GM23338 (cell line): ENCODE data around the gene UBE2L6. TPM values are rescaled to one million over a fixed set of nuclear protein-coding genes. Genes with fewer than 3 reads are reported as not detected.

Source experiments
- ATAC-seq: fragments of 200-7000 bp; cut with Tn5 transposase; 3 replicates; pipeline ENCODE4 v1.9.1; 2020
- DNase-seq: peaks from one replicate; pipeline ENCODE4 v3.0.0-alpha.2; 2015; ENCODE audit warnings: low spot score
- H2AFZ ChIP-seq: fragments of 200-600 bp; sonication (generic); 2 replicates; pipeline ENCODE4 v1.8.0; 2016; ENCODE audit warnings: antibody characterized with exemption, mild to moderate bottlenecking, moderate library complexity
- H3F3A ChIP-seq: fragments of 200-600 bp; sonication (generic); replicated peaks from 2 replicates; pipeline ENCODE4 v1.8.0; 2017; ENCODE audit warnings: antibody characterized with exemption, mixed run types, low read depth
- H3K27ac ChIP-seq: fragments of 200-600 bp; sonication (generic); 2 replicates; pipeline ENCODE4 v1.6.1; 2016; ENCODE audit warnings: low read depth
- H3K27me3 ChIP-seq: fragments of 200-600 bp; sonication (generic); 2 replicates; pipeline ENCODE4 v1.8.0; 2016; ENCODE audit warnings: mild to moderate bottlenecking, mixed run types, moderate library complexity; ENCODE audit not compliant: insufficient read depth
- H3K36me3 ChIP-seq: fragments of 200-600 bp; sonication (generic); 2 replicates; pipeline ENCODE4 v1.8.0; 2016; ENCODE audit warnings: mild to moderate bottlenecking; ENCODE audit not compliant: insufficient read depth
- H3K4me1 ChIP-seq: fragments of 200-600 bp; sonication (generic); 2 replicates; pipeline ENCODE4 v1.8.0; 2016; ENCODE audit warnings: mild to moderate bottlenecking, moderate library complexity; ENCODE audit not compliant: insufficient read depth
- H3K4me2 ChIP-seq: fragments of 200-600 bp; sonication (generic); 2 replicates; pipeline ENCODE4 v1.7.1; 2017; ENCODE audit warnings: mixed run types
- H3K4me3 ChIP-seq: fragments of 200-600 bp; sonication (generic); 2 replicates; pipeline ENCODE4 v1.6.1; 2016; ENCODE audit warnings: mixed run types
- H3K79me2 ChIP-seq: fragments of 200-600 bp; sonication (generic); replicated peaks from 2 replicates; pipeline ENCODE4 v1.8.0; 2017; ENCODE audit warnings: mild to moderate bottlenecking; ENCODE audit not compliant: insufficient read depth
- H3K9me2 ChIP-seq: fragments of 200-600 bp; sonication (generic); 2 replicates; pipeline ENCODE4 v1.8.0; 2017; ENCODE audit not compliant: insufficient read depth
- H4K20me1 ChIP-seq: fragments of 200-600 bp; sonication (generic); replicated peaks from 2 replicates; pipeline ENCODE4 v1.8.0; 2017; ENCODE audit warnings: mild to moderate bottlenecking; ENCODE audit not compliant: insufficient read depth
- H3K27ac Mint-ChIP-seq: 2 replicates; pipeline ENCODE4 v1.8.0; 2020; ENCODE audit warnings: inconsistent platforms, mild to moderate bottlenecking, moderate library complexity, mixed read lengths
- H3K27me3 Mint-ChIP-seq: 3 replicates; pipeline ENCODE4 v1.8.0; 2022; ENCODE audit warnings: low read depth, mild to moderate bottlenecking, moderate library complexity, mixed read lengths, inconsistent platforms; ENCODE audit not compliant: insufficient read depth, poor library complexity
- H3K36me3 Mint-ChIP-seq: 3 replicates; pipeline ENCODE4 v1.8.0; 2021; ENCODE audit warnings: low read depth, mild to moderate bottlenecking, inconsistent platforms, moderate library complexity, mixed read lengths
- H3K4me1 Mint-ChIP-seq: 3 replicates; pipeline ENCODE4 v1.8.0; 2020; ENCODE audit warnings: mild to moderate bottlenecking, inconsistent platforms, mixed read lengths
- H3K4me3 Mint-ChIP-seq: 3 replicates; pipeline ENCODE4 v1.8.0; 2021; ENCODE audit warnings: moderate library complexity, mild to moderate bottlenecking, inconsistent platforms, mixed read lengths
- H3K9me3 Mint-ChIP-seq: 3 replicates; pipeline ENCODE4 v1.8.0; 2020; ENCODE audit warnings: moderate library complexity, mild to moderate bottlenecking, inconsistent platforms, mixed read lengths
- CREB1 ChIP-seq: fragments of 250-450 bp; sonication (Bioruptor Pico); IDR thresholded peaks from 2 replicates; pipeline ENCODE4 v1.5.0; 2020; ENCODE audit warnings: low read depth, mild to moderate bottlenecking, moderate library complexity
- CTCF ChIP-seq, 2 experiments: fragments of 200-600 bp in 1 of 2; sonication (generic) in 1 of 2; conservative IDR thresholded peaks; 2 replicates each; pipeline versions ENCODE4 v1.5.1 to v1.6.1; 2016 to 2017; ENCODE audit warnings: antibody characterized with exemption in 2 of 2, low read depth in 2 of 2, mild to moderate bottlenecking in 2 of 2, moderate library complexity in 1 of 2
- EZH2 ChIP-seq: fragments of 200-600 bp; sonication (generic); IDR thresholded peaks from one replicate; pipeline ENCODE4 v1.8.0; 2017; ENCODE audit warnings: antibody characterized with exemption, mild to moderate bottlenecking, low read depth; ENCODE audit not compliant: unreplicated experiment
- EZH2phosphoT487 ChIP-seq: fragments of 200-600 bp; sonication (generic); IDR thresholded peaks from one replicate; pipeline ENCODE4 v1.8.1; 2018; ENCODE audit warnings: antibody characterized with exemption; ENCODE audit not compliant: unreplicated experiment
- JUNB ChIP-seq: IDR thresholded peaks from one replicate; pipeline ENCODE4 v1.6.1; 2016; ENCODE audit warnings: antibody characterized with exemption; ENCODE audit not compliant: unreplicated experiment
- POLR2AphosphoS5 ChIP-seq: IDR thresholded peaks from 2 replicates; pipeline ENCODE4 v1.6.1; 2016; ENCODE audit warnings: antibody characterized with exemption, low read depth
- REST ChIP-seq: IDR thresholded peaks from one replicate; pipeline ENCODE4 v1.6.1; 2018; ENCODE audit warnings: antibody characterized with exemption; ENCODE audit not compliant: unreplicated experiment
- STAT1 ChIP-seq: IDR thresholded peaks from one replicate; pipeline ENCODE4 v1.6.1; 2016; ENCODE audit warnings: antibody characterized with exemption; ENCODE audit not compliant: unreplicated experiment
- ZNF331 ChIP-seq: fragments of 250-450 bp; sonication (Bioruptor Pico); IDR thresholded peaks from 2 replicates; pipeline ENCODE4 v1.5.0; 2020; ENCODE audit warnings: low read depth, mild to moderate bottlenecking, moderate library complexity
- ZNF462 ChIP-seq: fragments of 250-450 bp; sonication (Bioruptor Pico); IDR thresholded peaks from 2 replicates; pipeline ENCODE4 v1.5.0; 2020; ENCODE audit warnings: mild to moderate bottlenecking, moderate library complexity
- polyA plus RNA-seq: library from polyadenylated mRNA; unstranded; fragments of >200 nt; fragmentation: Nextera tagmentation; extraction: Ambion mirVana; gene quantifications from 2 replicates; pipeline ENCODE4 v1.2.1, GENCODE V29; 2016
- total RNA-seq: library from RNA; depleted of rRNA; stranded (reverse); fragments of >200 nt; shearing (Covaris generic); gene quantifications from 2 replicates; pipeline ENCODE4 v1.2.3, GENCODE V29; 2014

UBE2L6 gene
- total and polyA plus RNA-seq, 2 experiments from 2014 or later: 46.0 to 52.0 TPM

- no peak for TF ChIP-seq REST
- no peak for TF ChIP-seq JUNB
- TF ChIP-seq CREB1 (CRISPR knock-in tag): no peak
- TF ChIP-seq EZH2phosphoT487: no peak
- TF ChIP-seq CTCF (conservative IDR thresholded peaks at IDR 0.05; ENCODE audit: low read depth in 2 of 2): no peak
- no peak for TF ChIP-seq EZH2
- no peak for TF ChIP-seq POLR2AphosphoS5
Observed at GRCh38 chr11:57545883-57546282, 21.6 kb downstream of the UBE2L6 start (continued).

- Mint-ChIP-seq H3K4me1 (peaks cover 20% of the 10 kb centered on the region), H3K27me3 (peaks cover 18% of the 10 kb centered on the region), H3K36me3 (peaks cover 7% of the 10 kb centered on the region; the same call in 2 of the 3 replicates), H3K4me3 (no peak overlapping the region), H3K27ac (no peak overlapping the region), H3K9me3 (peaks cover 3% of the 10 kb centered on the region; the same call in 2 of the 3 replicates)
- H3K4me2 ChIP-seq: no peak overlapping the region
- no peaks in the 10 kb centered on the region for H3K9me2 ChIP-seq
- H3K27me3 ChIP-seq: no peaks in the 10 kb centered on the region
- H3F3A ChIP-seq: no peaks in the 10 kb centered on the region
- no peak overlapping the region for H3K27ac ChIP-seq
- no peak overlapping the region for H3K4me3 ChIP-seq
- H2AFZ ChIP-seq: no peak overlapping the region
- no peak for DNase-seq
- no peaks in the 10 kb centered on the region for H3K79me2 ChIP-seq
- no peak for ATAC-seq
- no peaks in the 10 kb centered on the region for H3K36me3 ChIP-seq
- peaks cover 16% of the 10 kb centered on the region; the same call in 1 of the 2 replicates for H3K4me1 ChIP-seq
- no peaks in the 10 kb centered on the region for H4K20me1 ChIP-seq
- TF ChIP-seq EZH2phosphoT487 (no peak), POLR2AphosphoS5 (no peak), REST (no peak), STAT1 (no peak), CREB1 (CRISPR knock-in tag) (no peak), ZNF462 (CRISPR knock-in tag) (no peak), ZNF331 (no peak)
Observed at GRCh38 chr11:57544566-57544965, 22.9 kb downstream of the UBE2L6 start.
